Keratinocyte (primary cell): Measurements from ENCODE around the gene CUBN. TPM values are rescaled to one million over a fixed set of nuclear protein-coding genes. Genes with fewer than 3 reads are reported as not detected.

Source experiments
- DNase-seq: peaks from one replicate; pipeline ENCODE4 v3.0.0-alpha.2; 2011; ENCODE audit warnings: low read depth, missing footprints, low spot score
- FAIRE-seq: peaks from 2 replicates; lab custom pipeline; 2011; peaks lifted over from hg19 to GRCh38; lab: Jason Lieb, UNC
- H2AFZ ChIP-seq: 2 replicates; pipeline ENCODE4 v1.6.0; 2012; ENCODE audit warnings: low read length, control low read depth, inconsistent platforms; ENCODE audit not compliant: control insufficient read depth
- H3K27ac ChIP-seq: 2 replicates; pipeline ENCODE4 v1.5.1; 2011; ENCODE audit warnings: low read length; ENCODE audit not compliant: control insufficient read depth, insufficient read depth
- H3K27me3 ChIP-seq: 3 replicates; pipeline ENCODE4 v1.6.0; 2011; ENCODE audit warnings: low read length; ENCODE audit not compliant: control insufficient read depth, insufficient read depth; ENCODE audit errors: extremely low read depth
- H3K36me3 ChIP-seq, 2 experiments: 2 replicates in 1 of 2; 3 replicates in 1 of 2; pipeline ENCODE4 v1.5.1; 2011; ENCODE audit warnings: low read length in 2 of 2, mild to moderate bottlenecking in 1 of 2; ENCODE audit not compliant: control insufficient read depth in 2 of 2, insufficient read depth in 2 of 2; ENCODE audit errors: extremely low read depth in 1 of 2
- H3K4me1 ChIP-seq: 3 replicates; pipeline ENCODE4 v1.5.1; 2011; ENCODE audit warnings: low read length; ENCODE audit not compliant: control insufficient read depth, insufficient read depth; ENCODE audit errors: extremely low read depth
- H3K4me2 ChIP-seq: 3 replicates; pipeline ENCODE4 v1.6.0; 2011; ENCODE audit warnings: low read depth, low read length; ENCODE audit not compliant: control insufficient read depth, insufficient read depth; ENCODE audit errors: extremely low read depth
- H3K4me3 ChIP-seq, 3 experiments: fragments of 200-600 bp in 1 of 3; sonication (generic) in 1 of 3; 2 replicates in 2 of 3; 3 replicates in 1 of 3; pipeline ENCODE4 v1.5.1; 2011 to 2016; ENCODE audit warnings: low read length in 3 of 3, mild to moderate bottlenecking in 3 of 3, control low read depth in 2 of 3, inconsistent platforms in 1 of 3, low read depth in 1 of 3, mixed read lengths in 1 of 3, mixed run types in 1 of 3, moderate library complexity in 1 of 3; ENCODE audit not compliant: control insufficient read depth in 2 of 3, insufficient read depth in 2 of 3; ENCODE audit errors: extremely low read depth in 1 of 3
- H3K79me2 ChIP-seq: 2 replicates; pipeline ENCODE4 v1.6.0; 2012; ENCODE audit warnings: low read length; ENCODE audit not compliant: control insufficient read depth, insufficient read depth
- H3K9ac ChIP-seq: 3 replicates; pipeline ENCODE4 v1.6.0; 2011; ENCODE audit warnings: low read length; ENCODE audit not compliant: control insufficient read depth, insufficient read depth; ENCODE audit errors: extremely low read depth
- H3K9me1 ChIP-seq: 3 replicates; pipeline ENCODE4 v1.6.0; 2011; ENCODE audit warnings: low read length; ENCODE audit not compliant: control insufficient read depth, insufficient read depth; ENCODE audit errors: extremely low read depth
- H3K9me3 ChIP-seq: 2 replicates; pipeline ENCODE4 v1.5.1; 2012; ENCODE audit warnings: low read depth, low read length; ENCODE audit not compliant: control insufficient read depth
- H4K20me1 ChIP-seq: 3 replicates; pipeline ENCODE4 v1.6.0; 2011; ENCODE audit warnings: low read length; ENCODE audit not compliant: control insufficient read depth, insufficient read depth; ENCODE audit errors: extremely low read depth
- EZH2 ChIP-seq: IDR thresholded peaks from one replicate; pipeline ENCODE4 v1.6.1; 2012; ENCODE audit warnings: inconsistent platforms, mild to moderate bottlenecking, low read length, moderate library complexity
- dilution Hi-C: fragments of 300-500 bp; cut with MboI; formaldehyde crosslinking; loops from one replicate; pipeline ENCODE4 v1.7.0; 2020; ENCODE audit warnings: low sequenced_read_pairs; ENCODE audit not compliant: extremely low pct_ligation_motif_present
- polyA plus RNA-seq, 5 experiments: library from polyadenylated mRNA; depleted of rRNA in 3 of 5; stranded (reverse) in 3 of 5; stranded (forward) in 1 of 5; unstranded in 1 of 5; fragments of >200 nt; gene quantifications; 1 replicate in 1 of 5; 2 replicates in 3 of 5; 3 replicates in 1 of 5; pipeline versions ENCODE4 v1.2.1 to v1.2.3, GENCODE V29; 2011 to 2012; ENCODE audit warnings: missing spikeins in 2 of 5, low read depth in 1 of 5, low replicate concordance in 1 of 5
- TF ChIP-seq, protein P1 (sequence below), 3 experiments: IDR thresholded peaks in 1 of 3; conservative IDR thresholded peaks in 1 of 3; optimal IDR thresholded peaks in 1 of 3; 2 replicates in 2 of 3; 3 replicates in 1 of 3; pipeline versions ENCODE3 to v1.5.1; 2011; ENCODE audit warnings: low read length in 3 of 3, mild to moderate bottlenecking in 3 of 3, moderate library complexity in 2 of 3, control low read depth in 1 of 3, inconsistent platforms in 1 of 3; ENCODE audit not compliant: insufficient read depth in 2 of 3; ENCODE audit errors: extremely low read depth in 1 of 3

CUBN gene
- polyA plus RNA-seq, 1 donor (not counting 4 experiments of a cell fraction or from before 2014, with no cell fraction given), result 0.07 TPM

DNA sequence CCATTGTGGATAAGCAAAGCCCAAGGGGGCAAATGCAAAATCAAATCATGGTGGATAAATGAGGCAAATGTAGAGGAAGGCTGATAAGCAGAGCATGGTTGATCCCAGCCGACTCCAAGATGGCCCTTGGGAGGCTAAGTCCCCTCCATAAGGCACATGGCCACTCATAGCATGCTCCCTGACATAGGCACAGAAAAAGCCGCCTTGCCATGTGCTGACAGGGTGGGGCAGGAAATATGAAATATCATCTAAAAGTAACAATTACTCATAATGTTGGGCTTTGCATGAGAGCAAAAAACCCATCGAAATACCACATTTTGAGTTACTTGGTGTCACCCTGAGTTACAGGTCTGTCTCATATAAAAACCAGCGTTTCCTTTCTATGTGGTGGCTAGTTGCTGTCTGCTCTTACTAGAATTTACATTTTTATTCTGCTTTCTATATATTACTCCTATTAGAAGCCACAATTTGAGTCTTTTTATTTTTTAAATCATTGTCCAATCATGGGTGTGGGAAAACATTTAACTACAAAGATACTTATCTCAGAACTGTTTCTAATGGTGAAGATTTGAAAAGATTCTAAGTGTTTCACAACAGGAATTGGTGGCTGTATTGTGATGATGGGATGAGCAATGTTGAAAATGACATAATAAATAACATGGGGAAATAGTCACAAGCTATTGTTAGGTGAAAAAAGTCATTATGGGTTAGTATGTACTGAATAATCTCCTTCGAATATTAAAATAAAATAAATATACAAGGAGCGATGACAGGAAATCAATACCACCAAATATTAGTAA, 102.7 kb downstream of the CUBN start:
- Histone ChIP-seq H3K4me2 (no peak overlapping the region), H3K4me3 (no peak overlapping the region), H3K27ac (peak overlapping the region; percentile 51), H4K20me1 (no peaks in the 10 kb centered on the region), H3K9ac (no peak overlapping the region), H3K4me1 (peaks cover 48% of the 10 kb centered on the region), H3K27me3 (no peaks in the 10 kb centered on the region), H2AFZ (peak overlapping the region; percentile 29), H3K79me2 (no peaks in the 10 kb centered on the region), H3K36me3 (no peaks in the 10 kb centered on the region), H3K9me1 (no peaks in the 10 kb centered on the region), H3K9me3 (no peaks in the 10 kb centered on the region)
- TF ChIP-seq, protein P1, sequence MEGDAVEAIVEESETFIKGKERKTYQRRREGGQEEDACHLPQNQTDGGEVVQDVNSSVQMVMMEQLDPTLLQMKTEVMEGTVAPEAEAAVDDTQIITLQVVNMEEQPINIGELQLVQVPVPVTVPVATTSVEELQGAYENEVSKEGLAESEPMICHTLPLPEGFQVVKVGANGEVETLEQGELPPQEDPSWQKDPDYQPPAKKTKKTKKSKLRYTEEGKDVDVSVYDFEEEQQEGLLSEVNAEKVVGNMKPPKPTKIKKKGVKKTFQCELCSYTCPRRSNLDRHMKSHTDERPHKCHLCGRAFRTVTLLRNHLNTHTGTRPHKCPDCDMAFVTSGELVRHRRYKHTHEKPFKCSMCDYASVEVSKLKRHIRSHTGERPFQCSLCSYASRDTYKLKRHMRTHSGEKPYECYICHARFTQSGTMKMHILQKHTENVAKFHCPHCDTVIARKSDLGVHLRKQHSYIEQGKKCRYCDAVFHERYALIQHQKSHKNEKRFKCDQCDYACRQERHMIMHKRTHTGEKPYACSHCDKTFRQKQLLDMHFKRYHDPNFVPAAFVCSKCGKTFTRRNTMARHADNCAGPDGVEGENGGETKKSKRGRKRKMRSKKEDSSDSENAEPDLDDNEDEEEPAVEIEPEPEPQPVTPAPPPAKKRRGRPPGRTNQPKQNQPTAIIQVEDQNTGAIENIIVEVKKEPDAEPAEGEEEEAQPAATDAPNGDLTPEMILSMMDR (optimal IDR thresholded peaks at IDR 0.05 in 1 of 3, IDR thresholded peaks at IDR 0.05 in 1 of 3, conservative IDR thresholded peaks at IDR 0.05 in 1 of 3; ENCODE audit: extremely low read depth in 1 of 3, insufficient read depth in 2 of 3, low read length in 3 of 3), result no peak
- TF ChIP-seq EZH2, result no peak
- dilution Hi-C loops, result no loop called here
- FAIRE-seq (no peak), DNase-seq (no peak)

DNA sequence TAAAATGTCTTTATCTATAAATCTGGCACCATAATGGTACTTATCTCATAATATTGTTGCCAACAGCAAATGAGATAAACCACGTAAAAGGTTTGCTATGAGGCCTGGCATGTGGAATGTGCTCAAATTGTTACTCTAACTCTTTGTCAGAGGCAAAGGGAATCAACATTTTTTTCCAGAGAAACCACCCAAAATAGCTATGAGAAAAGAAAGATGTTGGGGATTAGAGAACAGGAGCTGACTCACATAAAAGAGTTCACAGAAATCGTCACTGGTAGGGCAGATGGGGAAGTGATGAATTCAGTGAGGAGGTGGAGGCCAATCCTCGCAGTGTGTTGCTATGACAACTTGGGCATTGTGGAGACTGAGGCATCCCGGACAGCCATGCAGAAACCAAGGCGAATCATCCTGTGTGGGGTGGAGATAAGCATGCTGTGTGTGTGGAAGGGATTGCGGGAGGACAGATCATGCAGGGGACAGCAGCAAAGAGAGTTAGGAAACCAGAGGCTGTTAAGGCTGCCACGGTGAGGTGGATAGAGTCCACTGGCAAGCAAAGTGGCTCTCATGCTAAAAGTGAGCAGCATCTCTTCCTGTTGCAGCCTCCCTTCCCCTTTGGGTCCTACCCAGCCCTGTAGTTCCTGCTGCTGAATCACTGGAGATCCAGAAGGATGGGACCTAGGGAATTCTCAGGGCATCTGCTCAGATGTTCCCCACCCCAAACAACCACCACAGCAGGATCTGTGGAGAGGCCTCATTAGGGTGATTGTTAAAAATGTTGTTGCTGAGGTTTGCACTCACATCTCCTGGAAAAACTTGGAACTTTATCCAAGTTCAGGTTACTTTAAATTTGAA, 103.9 kb downstream of the CUBN start:
- peak; percentile 73 for DNase-seq
- dilution Hi-C loops, result no loop called here
- TF ChIP-seq, protein P1 (optimal IDR thresholded peaks at IDR 0.05 in 1 of 3, IDR thresholded peaks at IDR 0.05 in 1 of 3, conservative IDR thresholded peaks at IDR 0.05 in 1 of 3; ENCODE audit: extremely low read depth in 1 of 3, insufficient read depth in 2 of 3, low read length in 3 of 3), result no peak
- TF ChIP-seq EZH2, result no peak
- Histone ChIP-seq H3K9me1 (no peaks in the 10 kb centered on the region), H3K27ac (peak overlapping the region; percentile 72), H3K4me1 (peaks cover 48% of the 10 kb centered on the region), H3K79me2 (no peaks in the 10 kb centered on the region), H3K36me3 (no peaks in the 10 kb centered on the region), H2AFZ (peak overlapping the region; percentile 27), H3K27me3 (no peaks in the 10 kb centered on the region), H3K4me3 (no peak overlapping the region), H3K9ac (peak overlapping the region; percentile 48), H3K9me3 (no peaks in the 10 kb centered on the region), H3K4me2 (no peak overlapping the region), H4K20me1 (no peaks in the 10 kb centered on the region)
- peak; percentile 97 for FAIRE-seq
